GM23338 (cell line): ENCODE data around the gene RNF145. TPM values are rescaled to one million over a fixed set of nuclear protein-coding genes. Genes with fewer than 3 reads are reported as not detected.

ENCODE experiments used
- ATAC-seq: fragments of 200-7000 bp; cut with Tn5 transposase; 3 replicates; pipeline ENCODE4 v1.9.1; 2020
- DNase-seq: peaks from one replicate; pipeline ENCODE4 v3.0.0-alpha.2; 2015; ENCODE audit warnings: low spot score
- H2AFZ ChIP-seq: fragments of 200-600 bp; sonication (generic); 2 replicates; pipeline ENCODE4 v1.8.0; 2016; ENCODE audit warnings: antibody characterized with exemption, mild to moderate bottlenecking, moderate library complexity
- H3F3A ChIP-seq: fragments of 200-600 bp; sonication (generic); replicated peaks from 2 replicates; pipeline ENCODE4 v1.8.0; 2017; ENCODE audit warnings: antibody characterized with exemption, mixed run types, low read depth
- H3K27ac ChIP-seq: fragments of 200-600 bp; sonication (generic); 2 replicates; pipeline ENCODE4 v1.6.1; 2016; ENCODE audit warnings: low read depth
- H3K27me3 ChIP-seq: fragments of 200-600 bp; sonication (generic); 2 replicates; pipeline ENCODE4 v1.8.0; 2016; ENCODE audit warnings: mild to moderate bottlenecking, mixed run types, moderate library complexity; ENCODE audit not compliant: insufficient read depth
- H3K36me3 ChIP-seq: fragments of 200-600 bp; sonication (generic); 2 replicates; pipeline ENCODE4 v1.8.0; 2016; ENCODE audit warnings: mild to moderate bottlenecking; ENCODE audit not compliant: insufficient read depth
- H3K4me1 ChIP-seq: fragments of 200-600 bp; sonication (generic); 2 replicates; pipeline ENCODE4 v1.8.0; 2016; ENCODE audit warnings: mild to moderate bottlenecking, moderate library complexity; ENCODE audit not compliant: insufficient read depth
- H3K4me2 ChIP-seq: fragments of 200-600 bp; sonication (generic); 2 replicates; pipeline ENCODE4 v1.7.1; 2017; ENCODE audit warnings: mixed run types
- H3K4me3 ChIP-seq: fragments of 200-600 bp; sonication (generic); 2 replicates; pipeline ENCODE4 v1.6.1; 2016; ENCODE audit warnings: mixed run types
- H3K79me2 ChIP-seq: fragments of 200-600 bp; sonication (generic); replicated peaks from 2 replicates; pipeline ENCODE4 v1.8.0; 2017; ENCODE audit warnings: mild to moderate bottlenecking; ENCODE audit not compliant: insufficient read depth
- H3K9me2 ChIP-seq: fragments of 200-600 bp; sonication (generic); 2 replicates; pipeline ENCODE4 v1.8.0; 2017; ENCODE audit not compliant: insufficient read depth
- H4K20me1 ChIP-seq: fragments of 200-600 bp; sonication (generic); replicated peaks from 2 replicates; pipeline ENCODE4 v1.8.0; 2017; ENCODE audit warnings: mild to moderate bottlenecking; ENCODE audit not compliant: insufficient read depth
- H3K27ac Mint-ChIP-seq: 2 replicates; pipeline ENCODE4 v1.8.0; 2020; ENCODE audit warnings: inconsistent platforms, mild to moderate bottlenecking, moderate library complexity, mixed read lengths
- H3K27me3 Mint-ChIP-seq: 3 replicates; pipeline ENCODE4 v1.8.0; 2022; ENCODE audit warnings: low read depth, mild to moderate bottlenecking, moderate library complexity, mixed read lengths, inconsistent platforms; ENCODE audit not compliant: insufficient read depth, poor library complexity
- H3K36me3 Mint-ChIP-seq: 3 replicates; pipeline ENCODE4 v1.8.0; 2021; ENCODE audit warnings: low read depth, mild to moderate bottlenecking, inconsistent platforms, moderate library complexity, mixed read lengths
- H3K4me1 Mint-ChIP-seq: 3 replicates; pipeline ENCODE4 v1.8.0; 2020; ENCODE audit warnings: mild to moderate bottlenecking, inconsistent platforms, mixed read lengths
- H3K4me3 Mint-ChIP-seq: 3 replicates; pipeline ENCODE4 v1.8.0; 2021; ENCODE audit warnings: moderate library complexity, mild to moderate bottlenecking, inconsistent platforms, mixed read lengths
- H3K9me3 Mint-ChIP-seq: 3 replicates; pipeline ENCODE4 v1.8.0; 2020; ENCODE audit warnings: moderate library complexity, mild to moderate bottlenecking, inconsistent platforms, mixed read lengths
- CREB1 ChIP-seq: fragments of 250-450 bp; sonication (Bioruptor Pico); IDR thresholded peaks from 2 replicates; pipeline ENCODE4 v1.5.0; 2020; ENCODE audit warnings: low read depth, mild to moderate bottlenecking, moderate library complexity
- EZH2phosphoT487 ChIP-seq: fragments of 200-600 bp; sonication (generic); IDR thresholded peaks from one replicate; pipeline ENCODE4 v1.8.1; 2018; ENCODE audit warnings: antibody characterized with exemption; ENCODE audit not compliant: unreplicated experiment
- JUNB ChIP-seq: IDR thresholded peaks from one replicate; pipeline ENCODE4 v1.6.1; 2016; ENCODE audit warnings: antibody characterized with exemption; ENCODE audit not compliant: unreplicated experiment
- NANOG ChIP-seq: IDR thresholded peaks from 2 replicates; pipeline ENCODE4 v1.6.1; 2016; ENCODE audit warnings: antibody characterized with exemption, borderline replicate concordance
- POLR2AphosphoS5 ChIP-seq: IDR thresholded peaks from 2 replicates; pipeline ENCODE4 v1.6.1; 2016; ENCODE audit warnings: antibody characterized with exemption, low read depth
- STAT1 ChIP-seq: IDR thresholded peaks from one replicate; pipeline ENCODE4 v1.6.1; 2016; ENCODE audit warnings: antibody characterized with exemption; ENCODE audit not compliant: unreplicated experiment
- ZNF331 ChIP-seq: fragments of 250-450 bp; sonication (Bioruptor Pico); IDR thresholded peaks from 2 replicates; pipeline ENCODE4 v1.5.0; 2020; ENCODE audit warnings: low read depth, mild to moderate bottlenecking, moderate library complexity
- polyA plus RNA-seq: library from polyadenylated mRNA; unstranded; fragments of >200 nt; fragmentation: Nextera tagmentation; extraction: Ambion mirVana; gene quantifications from 2 replicates; pipeline ENCODE4 v1.2.1, GENCODE V29; 2016
- total RNA-seq: library from RNA; depleted of rRNA; stranded (reverse); fragments of >200 nt; shearing (Covaris generic); gene quantifications from 2 replicates; pipeline ENCODE4 v1.2.3, GENCODE V29; 2014
- TF ChIP-seq, protein P1 (sequence below): fragments of 250-450 bp; sonication (Bioruptor Pico); IDR thresholded peaks from 2 replicates; pipeline ENCODE4 v1.5.0; 2020; ENCODE audit warnings: mild to moderate bottlenecking, moderate library complexity

RNF145 gene
- total and polyA plus RNA-seq, 2 experiments from 2014 or later, result 15.6 to 43.5 TPM

GRCh38 chr5:159185773-159186172 lies 23.6 kb downstream of the RNF145 start:
- Mint-ChIP-seq H3K4me1 (peaks cover 4% of the 10 kb centered on the region; the same call in 2 of the 3 replicates), H3K9me3 (no peaks in the 10 kb centered on the region), H3K36me3 (peaks cover 20% of the 10 kb centered on the region; the same call in 2 of the 3 replicates), H3K27me3 (no peaks in the 10 kb centered on the region), H3K27ac (peak overlapping the region; percentile 74), H3K4me3 (no peak overlapping the region)
- Histone ChIP-seq H3K27ac (no peak overlapping the region), H3F3A (no peaks in the 10 kb centered on the region), H3K79me2 (peaks cover 5% of the 10 kb centered on the region; the same call in 1 of the 2 replicates), H2AFZ (no peak overlapping the region), H3K9me2 (no peaks in the 10 kb centered on the region), H3K36me3 (no peaks in the 10 kb centered on the region), H3K27me3 (no peaks in the 10 kb centered on the region), H3K4me1 (no peaks in the 10 kb centered on the region), H4K20me1 (peaks cover 5% of the 10 kb centered on the region; the same call in 1 of the 2 replicates), H3K4me3 (no peak overlapping the region), H3K4me2 (no peak overlapping the region)
- no peak for ATAC-seq
- TF ChIP-seq NANOG, result no peak
- no peak for TF ChIP-seq STAT1
- no peak for TF ChIP-seq ZNF331 (CRISPR knock-in tag)
- no peak for TF ChIP-seq JUNB
- TF ChIP-seq, protein P1, sequence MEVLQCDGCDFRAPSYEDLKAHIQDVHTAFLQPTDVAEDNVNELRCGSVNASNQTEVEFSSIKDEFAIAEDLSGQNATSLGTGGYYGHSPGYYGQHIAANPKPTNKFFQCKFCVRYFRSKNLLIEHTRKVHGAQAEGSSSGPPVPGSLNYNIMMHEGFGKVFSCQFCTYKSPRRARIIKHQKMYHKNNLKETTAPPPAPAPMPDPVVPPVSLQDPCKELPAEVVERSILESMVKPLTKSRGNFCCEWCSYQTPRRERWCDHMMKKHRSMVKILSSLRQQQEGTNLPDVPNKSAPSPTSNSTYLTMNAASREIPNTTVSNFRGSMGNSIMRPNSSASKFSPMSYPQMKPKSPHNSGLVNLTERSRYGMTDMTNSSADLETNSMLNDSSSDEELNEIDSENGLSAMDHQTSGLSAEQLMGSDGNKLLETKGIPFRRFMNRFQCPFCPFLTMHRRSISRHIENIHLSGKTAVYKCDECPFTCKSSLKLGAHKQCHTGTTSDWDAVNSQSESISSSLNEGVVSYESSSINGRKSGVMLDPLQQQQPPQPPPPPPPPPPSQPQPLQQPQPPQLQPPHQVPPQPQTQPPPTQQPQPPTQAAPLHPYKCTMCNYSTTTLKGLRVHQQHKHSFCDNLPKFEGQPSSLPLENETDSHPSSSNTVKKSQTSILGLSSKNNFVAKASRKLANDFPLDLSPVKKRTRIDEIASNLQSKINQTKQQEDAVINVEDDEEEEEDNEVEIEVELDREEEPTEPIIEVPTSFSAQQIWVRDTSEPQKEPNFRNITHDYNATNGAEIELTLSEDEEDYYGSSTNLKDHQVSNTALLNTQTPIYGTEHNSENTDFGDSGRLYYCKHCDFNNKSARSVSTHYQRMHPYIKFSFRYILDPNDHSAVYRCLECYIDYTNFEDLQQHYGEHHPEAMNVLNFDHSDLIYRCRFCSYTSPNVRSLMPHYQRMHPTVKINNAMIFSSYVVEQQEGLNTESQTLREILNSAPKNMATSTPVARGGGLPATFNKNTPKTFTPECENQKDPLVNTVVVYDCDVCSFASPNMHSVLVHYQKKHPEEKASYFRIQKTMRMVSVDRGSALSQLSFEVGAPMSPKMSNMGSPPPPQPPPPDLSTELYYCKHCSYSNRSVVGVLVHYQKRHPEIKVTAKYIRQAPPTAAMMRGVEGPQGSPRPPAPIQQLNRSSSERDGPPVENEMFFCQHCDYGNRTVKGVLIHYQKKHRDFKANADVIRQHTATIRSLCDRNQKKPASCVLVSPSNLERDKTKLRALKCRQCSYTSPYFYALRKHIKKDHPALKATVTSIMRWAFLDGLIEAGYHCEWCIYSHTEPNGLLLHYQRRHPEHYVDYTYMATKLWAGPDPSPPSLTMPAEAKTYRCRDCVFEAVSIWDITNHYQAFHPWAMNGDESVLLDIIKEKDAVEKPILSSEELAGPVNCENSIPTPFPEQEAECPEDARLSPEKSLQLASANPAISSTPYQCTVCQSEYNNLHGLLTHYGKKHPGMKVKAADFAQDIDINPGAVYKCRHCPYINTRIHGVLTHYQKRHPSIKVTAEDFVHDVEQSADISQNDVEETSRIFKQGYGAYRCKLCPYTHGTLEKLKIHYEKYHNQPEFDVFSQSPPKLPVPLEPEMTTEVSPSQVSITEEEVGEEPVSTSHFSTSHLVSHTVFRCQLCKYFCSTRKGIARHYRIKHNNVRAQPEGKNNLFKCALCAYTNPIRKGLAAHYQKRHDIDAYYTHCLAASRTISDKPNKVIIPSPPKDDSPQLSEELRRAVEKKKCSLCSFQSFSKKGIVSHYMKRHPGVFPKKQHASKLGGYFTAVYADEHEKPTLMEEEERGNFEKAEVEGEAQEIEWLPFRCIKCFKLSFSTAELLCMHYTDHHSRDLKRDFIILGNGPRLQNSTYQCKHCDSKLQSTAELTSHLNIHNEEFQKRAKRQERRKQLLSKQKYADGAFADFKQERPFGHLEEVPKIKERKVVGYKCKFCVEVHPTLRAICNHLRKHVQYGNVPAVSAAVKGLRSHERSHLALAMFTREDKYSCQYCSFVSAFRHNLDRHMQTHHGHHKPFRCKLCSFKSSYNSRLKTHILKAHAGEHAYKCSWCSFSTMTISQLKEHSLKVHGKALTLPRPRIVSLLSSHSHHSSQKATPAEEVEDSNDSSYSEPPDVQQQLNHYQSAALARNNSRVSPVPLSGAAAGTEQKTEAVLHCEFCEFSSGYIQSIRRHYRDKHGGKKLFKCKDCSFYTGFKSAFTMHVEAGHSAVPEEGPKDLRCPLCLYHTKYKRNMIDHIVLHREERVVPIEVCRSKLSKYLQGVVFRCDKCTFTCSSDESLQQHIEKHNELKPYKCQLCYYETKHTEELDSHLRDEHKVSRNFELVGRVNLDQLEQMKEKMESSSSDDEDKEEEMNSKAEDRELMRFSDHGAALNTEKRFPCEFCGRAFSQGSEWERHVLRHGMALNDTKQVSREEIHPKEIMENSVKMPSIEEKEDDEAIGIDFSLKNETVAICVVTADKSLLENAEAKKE, result no peak
- TF ChIP-seq CREB1 (CRISPR knock-in tag), result no peak
- TF ChIP-seq EZH2phosphoT487, result no peak
- no peak for TF ChIP-seq POLR2AphosphoS5
- no peak for DNase-seq
